Neural cell (in vitro differentiated cells): ENCODE data around the gene LDHD.

Experiments used
- EZH2 ChIP-seq: fragments of 200-600, 300-800 bp; shearing (Covaris generic), sonication (generic); IDR thresholded peaks from 2 replicates; pipeline ENCODE4 v1.6.1; 2014; ENCODE audit warnings: antibody characterized with exemption, low read length, borderline replicate concordance, mild to moderate bottlenecking; ENCODE audit not compliant: insufficient read depth, poor library complexity, severe bottlenecking
- POLR2AphosphoS5 ChIP-seq: IDR thresholded peaks from 2 replicates; pipeline ENCODE4 v1.6.1; 2012
- TAF1 ChIP-seq: IDR thresholded peaks from 2 replicates; pipeline ENCODE4 v1.6.1; 2012; ENCODE audit warnings: low read depth
- TF ChIP-seq, protein P1 (sequence below): fragments of 450-650 bp; IDR thresholded peaks from 2 replicates; pipeline ENCODE4 v1.5.1; 2014; ENCODE audit warnings: antibody characterized with exemption, mild to moderate bottlenecking, moderate library complexity; ENCODE audit not compliant: poor library complexity, severe bottlenecking
- TF ChIP-seq, protein P2 (sequence below): IDR thresholded peaks from 2 replicates; pipeline ENCODE4 v1.6.1; 2012; ENCODE audit warnings: borderline replicate concordance

- no peak for TF ChIP-seq EZH2
- TF ChIP-seq, protein P1, sequence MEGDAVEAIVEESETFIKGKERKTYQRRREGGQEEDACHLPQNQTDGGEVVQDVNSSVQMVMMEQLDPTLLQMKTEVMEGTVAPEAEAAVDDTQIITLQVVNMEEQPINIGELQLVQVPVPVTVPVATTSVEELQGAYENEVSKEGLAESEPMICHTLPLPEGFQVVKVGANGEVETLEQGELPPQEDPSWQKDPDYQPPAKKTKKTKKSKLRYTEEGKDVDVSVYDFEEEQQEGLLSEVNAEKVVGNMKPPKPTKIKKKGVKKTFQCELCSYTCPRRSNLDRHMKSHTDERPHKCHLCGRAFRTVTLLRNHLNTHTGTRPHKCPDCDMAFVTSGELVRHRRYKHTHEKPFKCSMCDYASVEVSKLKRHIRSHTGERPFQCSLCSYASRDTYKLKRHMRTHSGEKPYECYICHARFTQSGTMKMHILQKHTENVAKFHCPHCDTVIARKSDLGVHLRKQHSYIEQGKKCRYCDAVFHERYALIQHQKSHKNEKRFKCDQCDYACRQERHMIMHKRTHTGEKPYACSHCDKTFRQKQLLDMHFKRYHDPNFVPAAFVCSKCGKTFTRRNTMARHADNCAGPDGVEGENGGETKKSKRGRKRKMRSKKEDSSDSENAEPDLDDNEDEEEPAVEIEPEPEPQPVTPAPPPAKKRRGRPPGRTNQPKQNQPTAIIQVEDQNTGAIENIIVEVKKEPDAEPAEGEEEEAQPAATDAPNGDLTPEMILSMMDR, result no peak
- TF ChIP-seq POLR2AphosphoS5, result no peak
- no peak for TF ChIP-seq TAF1
- TF ChIP-seq, protein P2, sequence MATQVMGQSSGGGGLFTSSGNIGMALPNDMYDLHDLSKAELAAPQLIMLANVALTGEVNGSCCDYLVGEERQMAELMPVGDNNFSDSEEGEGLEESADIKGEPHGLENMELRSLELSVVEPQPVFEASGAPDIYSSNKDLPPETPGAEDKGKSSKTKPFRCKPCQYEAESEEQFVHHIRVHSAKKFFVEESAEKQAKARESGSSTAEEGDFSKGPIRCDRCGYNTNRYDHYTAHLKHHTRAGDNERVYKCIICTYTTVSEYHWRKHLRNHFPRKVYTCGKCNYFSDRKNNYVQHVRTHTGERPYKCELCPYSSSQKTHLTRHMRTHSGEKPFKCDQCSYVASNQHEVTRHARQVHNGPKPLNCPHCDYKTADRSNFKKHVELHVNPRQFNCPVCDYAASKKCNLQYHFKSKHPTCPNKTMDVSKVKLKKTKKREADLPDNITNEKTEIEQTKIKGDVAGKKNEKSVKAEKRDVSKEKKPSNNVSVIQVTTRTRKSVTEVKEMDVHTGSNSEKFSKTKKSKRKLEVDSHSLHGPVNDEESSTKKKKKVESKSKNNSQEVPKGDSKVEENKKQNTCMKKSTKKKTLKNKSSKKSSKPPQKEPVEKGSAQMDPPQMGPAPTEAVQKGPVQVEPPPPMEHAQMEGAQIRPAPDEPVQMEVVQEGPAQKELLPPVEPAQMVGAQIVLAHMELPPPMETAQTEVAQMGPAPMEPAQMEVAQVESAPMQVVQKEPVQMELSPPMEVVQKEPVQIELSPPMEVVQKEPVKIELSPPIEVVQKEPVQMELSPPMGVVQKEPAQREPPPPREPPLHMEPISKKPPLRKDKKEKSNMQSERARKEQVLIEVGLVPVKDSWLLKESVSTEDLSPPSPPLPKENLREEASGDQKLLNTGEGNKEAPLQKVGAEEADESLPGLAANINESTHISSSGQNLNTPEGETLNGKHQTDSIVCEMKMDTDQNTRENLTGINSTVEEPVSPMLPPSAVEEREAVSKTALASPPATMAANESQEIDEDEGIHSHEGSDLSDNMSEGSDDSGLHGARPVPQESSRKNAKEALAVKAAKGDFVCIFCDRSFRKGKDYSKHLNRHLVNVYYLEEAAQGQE, result no peak
Observed at GRCh38 chr16:75062135-75062975, 54.2 kb downstream of the LDHD start.
